Psoas muscle (tissue), 8 donors: ENCODE measurements around the gene TRAK1. TPM values are rescaled to one million over a fixed set of nuclear protein-coding genes. Genes with fewer than 3 reads are reported as not detected.

Experiments
- ATAC-seq, 4 donors: fragments of 200-7000 bp; cut with Tn5 transposase; one replicate each; pipeline ENCODE4 v1.9.1; 2020; ENCODE audit warnings: moderate library complexity in 3 of 4, mild to moderate bottlenecking in 2 of 4
- DNase-seq, 2 donors: peaks; one replicate each; pipeline ENCODE4 v3.0.0-alpha.2; 2020
- H3K27ac ChIP-seq: fragments of 200-600 bp; one replicate; pipeline ENCODE4 v1.8.0; 2022
- H3K27me3 ChIP-seq, 3 donors: fragments of 200-600 bp in 1 of 3; one replicate each; pipeline versions ENCODE4 v1.6.1 to v1.8.0; 2013 to 2022; ENCODE audit warnings: low read length in 2 of 3, mild to moderate bottlenecking in 2 of 3, moderate library complexity in 1 of 3; ENCODE audit not compliant: insufficient read depth in 3 of 3
- H3K36me3 ChIP-seq, 2 donors: fragments of 200-600 bp in 1 of 2; one replicate each; pipeline versions ENCODE4 v1.6.1 to v1.8.0; 2013 to 2022; ENCODE audit warnings: low read depth in 1 of 2, mild to moderate bottlenecking in 1 of 2, moderate library complexity in 1 of 2; ENCODE audit not compliant: insufficient read depth in 1 of 2
- H3K4me1 ChIP-seq: fragments of 200-600 bp; one replicate; pipeline ENCODE4 v1.8.0; 2022
- H3K4me3 ChIP-seq: fragments of 200-600 bp; one replicate; pipeline ENCODE4 v1.8.0; 2022; ENCODE audit warnings: mild to moderate bottlenecking
- H3K9me3 ChIP-seq: fragments of 200-600 bp; one replicate; pipeline ENCODE4 v1.8.0; 2022
- WGBS, 3 donors: extraction: QIAGEN DNeasy Blood & Tissue Kit; methylation state at CpG; one replicate each; pipeline versions ENCODE4 v1.1.6 to v1.1.7; 2013; 5-methylcytosine and 5-hydroxymethylcytosine counted together
- intact Hi-C, 2 donors: fragments of 100-400 bp; cut with DNase I; formaldehyde crosslinking; loops; one replicate each; pipeline versions ENCODE4 v1.11.0 to v1.14.2; 2022
- polyA plus RNA-seq, 3 donors: library from polyadenylated mRNA; stranded (reverse); fragments of 200-250 nt; gene quantifications; one replicate each; pipeline ENCODE4 v1.2.3, GENCODE V29; 2013
- total RNA-seq, 4 donors: library from RNA; stranded (reverse); fragmentation: NEBNext Ultra II Directional in 2 of 4; extraction: Animal tissue kit (Norgen Biotek cat#: 25700) in 2 of 4; gene quantifications; one replicate each; pipeline versions ENCODE4 v1.2.1 to v1.2.4, GENCODE V29; 2021 to 2023
- TF ChIP-seq, protein P1 (sequence below): fragments of 200-600 bp; IDR thresholded peaks from one replicate; pipeline ENCODE4 v1.8.0; 2022; ENCODE audit warnings: antibody characterized with exemption
- donor health status: healthy with polysubstance abuse.
- donor health status: DM: no; HTN: no; CAD: no; lungs with moderate emphysema.
- donor health status: Bipolar disorder and iron deficiency.
- donor health status: healthy.
- donor health status: DM: yes; HTN: yes; CAD: no.
- donor health status: DM: no; HTN: no; CAD: no.
- donor health status: DM: no; HTN: no; CAD: no.
- donor health status: DM: yes; HTN: yes; CAD: no.

Gene TRAK1
- total and polyA plus RNA-seq, 7 donors, result 30.8 to 128 (median 94.8) TPM

GRCh38 chr3:42250761-42251160, 159.6 kb downstream of the TRAK1 start:
- TF ChIP-seq, protein P1, sequence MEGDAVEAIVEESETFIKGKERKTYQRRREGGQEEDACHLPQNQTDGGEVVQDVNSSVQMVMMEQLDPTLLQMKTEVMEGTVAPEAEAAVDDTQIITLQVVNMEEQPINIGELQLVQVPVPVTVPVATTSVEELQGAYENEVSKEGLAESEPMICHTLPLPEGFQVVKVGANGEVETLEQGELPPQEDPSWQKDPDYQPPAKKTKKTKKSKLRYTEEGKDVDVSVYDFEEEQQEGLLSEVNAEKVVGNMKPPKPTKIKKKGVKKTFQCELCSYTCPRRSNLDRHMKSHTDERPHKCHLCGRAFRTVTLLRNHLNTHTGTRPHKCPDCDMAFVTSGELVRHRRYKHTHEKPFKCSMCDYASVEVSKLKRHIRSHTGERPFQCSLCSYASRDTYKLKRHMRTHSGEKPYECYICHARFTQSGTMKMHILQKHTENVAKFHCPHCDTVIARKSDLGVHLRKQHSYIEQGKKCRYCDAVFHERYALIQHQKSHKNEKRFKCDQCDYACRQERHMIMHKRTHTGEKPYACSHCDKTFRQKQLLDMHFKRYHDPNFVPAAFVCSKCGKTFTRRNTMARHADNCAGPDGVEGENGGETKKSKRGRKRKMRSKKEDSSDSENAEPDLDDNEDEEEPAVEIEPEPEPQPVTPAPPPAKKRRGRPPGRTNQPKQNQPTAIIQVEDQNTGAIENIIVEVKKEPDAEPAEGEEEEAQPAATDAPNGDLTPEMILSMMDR, result no peak
- Histone ChIP-seq H3K4me3 (no peak overlapping the region), H3K27ac (no peak overlapping the region), H3K27me3 (peaks cover 0 to 4% (median 0%) of the 10 kb centered on the region in 3 donors), H3K9me3 (no peaks in the 10 kb centered on the region), H3K36me3 (no peaks in the 10 kb centered on the region), H3K4me1 (no peaks in the 10 kb centered on the region)
- DNase-seq, result no peak
- WGBS, 3 donors, result 0 to 90% (median 77%) methylated on average over 1 of the region's 1 CpG
- intact Hi-C loops, result no loop called here
- ATAC-seq, result no peak

GRCh38 chr3:42254566-42254965, 163.4 kb downstream of the TRAK1 start:
- no peak for ATAC-seq
- 38 to 48% (median 47%) methylated on average over 3 of the region's 3 CpGs for WGBS, 3 donors
- no peaks in the 10 kb centered on the region for H3K4me1 ChIP-seq
- DNase-seq, result no peak
- no peak overlapping the region for H3K27ac ChIP-seq
- peaks cover 0 to 11% (median 0%) of the 10 kb centered on the region in 3 donors for H3K27me3 ChIP-seq
- intact Hi-C loops, result no loop called here
- H3K36me3 ChIP-seq, result no peaks in the 10 kb centered on the region
- H3K4me3 ChIP-seq, result no peak overlapping the region
- TF ChIP-seq, protein P1, result no peak
- H3K9me3 ChIP-seq, result no peaks in the 10 kb centered on the region

- H3K36me3 ChIP-seq, result no peaks in the 10 kb centered on the region
- intact Hi-C loops, result no loop called here
- no peak overlapping the region for H3K27ac ChIP-seq
- TF ChIP-seq, protein P1, result no peak
- H3K4me3 ChIP-seq, result no peak overlapping the region
- DNase-seq, result no peak
- no peaks in the 10 kb centered on the region for H3K9me3 ChIP-seq
- WGBS, 3 donors, result 86 to 96% (median 90%) methylated on average over 1 of the region's 1 CpG
- ATAC-seq, result no peak
- no peaks in the 10 kb centered on the region for H3K4me1 ChIP-seq
- peaks cover 0 to 20% (median 0%) of the 10 kb centered on the region in 3 donors for H3K27me3 ChIP-seq
Observed at GRCh38 chr3:42256135-42256819, 165.1 kb downstream of the TRAK1 start.

- no peaks in the 10 kb centered on the region for H3K9me3 ChIP-seq
- H3K4me3 ChIP-seq, result no peak overlapping the region
- TF ChIP-seq, protein P1, result no peak
- ATAC-seq (no peak), DNase-seq (no peak)
- no peaks in the 10 kb centered on the region for H3K36me3 ChIP-seq
- 62 to 71% (median 71%) methylated on average over 7 of the region's 7 CpGs for WGBS, 3 donors
- intact Hi-C loops, result no loop called here
- H3K27me3 ChIP-seq, result peaks cover 0 to 24% (median 2%) of the 10 kb centered on the region in 3 donors
- no peaks in the 10 kb centered on the region for H3K4me1 ChIP-seq
- no peak overlapping the region for H3K27ac ChIP-seq
Observed at GRCh38 chr3:42257007-42257406, 165.8 kb downstream of the TRAK1 start.

DNA sequence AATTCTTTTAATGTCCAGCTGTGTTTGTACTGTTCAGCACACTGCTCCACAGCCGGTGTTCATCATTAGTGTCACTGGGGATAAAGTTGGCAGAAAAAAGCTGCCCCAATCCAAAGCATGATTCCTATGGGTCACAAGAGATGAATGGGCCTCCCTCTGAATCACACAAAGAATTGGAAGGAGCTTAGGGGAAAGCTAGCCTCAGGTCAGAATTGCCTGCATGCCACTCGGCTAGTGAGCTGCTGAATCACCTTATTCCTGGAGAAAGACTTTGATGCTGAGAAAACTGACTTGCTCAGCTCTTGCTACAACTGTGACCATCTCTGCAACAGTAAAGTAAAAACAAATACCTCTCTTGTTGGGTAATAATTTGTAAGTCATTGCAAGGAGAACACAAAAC, 171.4 kb downstream of the TRAK1 start:
- H3K27me3 ChIP-seq, result peaks cover 9 to 69% (median 15%) of the 10 kb centered on the region in 3 donors
- no peak for DNase-seq
- 23 to 39% (median 31%) methylated on average over 2 of the region's 2 CpGs for WGBS, 3 donors

More for the DNA sequence above, 171.4 kb downstream of the TRAK1 start:
- TF ChIP-seq, protein P1, result no peak
- Histone ChIP-seq H3K36me3 (no peaks in the 10 kb centered on the region), H3K4me3 (no peak overlapping the region), H3K9me3 (no peaks in the 10 kb centered on the region), H3K4me1 (peaks cover 5% of the 10 kb centered on the region), H3K27ac (no peak overlapping the region)
- ATAC-seq, result no peak
- intact Hi-C loops, result no loop called here
